CD4-positive, alpha-beta T cell treated with Interleukin-15 for 4 hours (primary cell): Measurements from ENCODE around the gene TULP3.
"Not testable (repeated sequence)": the region's sequence is repeated elsewhere in the genome, so short reads cannot be mapped to it uniquely, and the experiment has no call there.

Experiments used
- DNase-seq: peaks from one replicate; pipeline ENCODE4 v3.0.0-alpha.2; 2020; ENCODE audit warnings: low spot score

TULP3 gene

DNA sequence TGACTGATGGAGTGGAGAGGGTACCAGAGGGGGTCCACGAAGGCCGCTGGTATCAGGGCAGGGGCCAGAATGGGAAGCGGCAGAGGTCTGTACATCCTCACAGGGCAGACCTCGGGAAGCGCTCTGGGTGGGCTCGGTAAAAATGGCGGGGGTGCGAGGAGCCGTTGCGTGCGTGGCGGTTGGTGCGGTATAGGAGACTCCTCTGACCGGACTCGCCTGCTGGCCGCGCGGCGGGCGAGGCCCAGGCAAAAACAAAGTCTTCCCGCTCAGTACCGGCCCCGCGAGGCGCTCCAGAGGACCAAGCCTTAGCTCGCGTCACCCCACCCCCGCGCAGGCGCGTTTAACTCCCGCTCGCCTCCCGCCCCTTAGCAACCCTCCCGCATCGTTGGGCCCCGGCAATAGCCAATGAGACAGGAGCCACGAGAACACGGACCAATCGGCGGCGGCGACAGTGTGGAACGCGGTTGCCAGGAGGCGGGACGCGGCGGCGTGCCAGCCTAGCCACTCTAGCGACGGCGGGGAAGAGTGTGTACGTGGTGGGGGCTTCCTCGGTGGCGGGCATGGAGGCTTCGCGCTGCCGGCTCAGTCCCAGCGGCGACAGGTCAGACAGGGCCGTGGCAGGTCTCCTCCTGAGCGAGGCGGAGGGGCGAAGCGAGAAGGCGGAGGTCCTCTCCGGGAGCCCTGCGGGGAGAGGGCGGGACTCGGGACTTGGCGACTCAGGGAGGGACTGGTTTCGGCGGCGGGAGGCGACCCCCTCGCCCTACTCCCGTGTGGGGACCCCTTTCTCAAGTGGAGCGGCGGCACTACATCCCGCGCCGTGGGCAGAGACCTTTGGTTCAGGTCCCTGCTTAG, at the start of gene TULP3:
Gene TULP3 (plus strand): TSS at position 504 of the 852 bp plus-strand sequence. CDS start 57 bp downstream, at position 561.
- peak; percentile 99 for DNase-seq

GRCh38 chr12:2841056-2841650, 49.5 kb upstream of the TULP3 start:
- DNase-seq: no peak

- DNase-seq: no peak
Observed at GRCh38 chr12:2842948-2843347, 47.7 kb upstream of the TULP3 start.

DNA sequence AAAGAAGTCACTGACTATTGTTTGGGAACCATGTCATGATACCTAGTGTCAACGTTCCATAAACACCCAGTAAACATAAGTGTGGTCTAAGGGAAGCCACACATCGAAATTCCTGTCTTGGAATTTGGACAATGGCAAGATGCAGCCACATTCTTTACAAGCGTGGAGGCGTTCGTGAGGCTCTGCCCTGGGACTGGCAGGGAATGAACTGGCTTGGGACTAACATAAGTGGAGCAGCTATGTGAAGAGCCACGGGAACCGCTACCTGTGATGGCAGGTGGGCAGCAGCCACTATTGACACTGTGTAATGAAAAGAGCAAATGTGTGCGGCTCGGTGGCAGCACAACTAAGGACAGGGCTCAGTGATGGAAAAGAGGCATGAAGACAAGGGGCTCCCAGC, 45.9 kb upstream of the TULP3 start:
- no peak for DNase-seq

DNA sequence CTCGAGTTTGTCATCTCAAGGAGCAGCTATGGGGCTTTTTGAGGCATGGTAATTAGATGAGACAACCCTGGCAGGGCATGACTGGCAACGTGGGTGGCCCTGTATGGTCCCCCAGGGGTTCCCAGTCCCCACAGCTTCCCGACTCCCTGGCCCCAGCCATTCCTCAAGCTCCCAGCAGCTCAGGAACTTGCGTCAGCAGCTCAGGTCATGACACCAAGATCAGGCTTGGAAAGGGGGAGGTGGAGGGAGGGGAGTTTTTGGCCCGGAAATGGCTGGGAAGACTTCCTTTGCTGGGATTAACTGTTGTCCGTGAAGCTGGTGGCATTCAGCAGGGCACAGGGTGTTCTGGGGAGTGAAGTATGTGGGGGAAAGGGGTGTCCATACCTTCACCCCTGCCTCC, 45.4 kb upstream of the TULP3 start:
- DNase-seq: no peak

GRCh38 chr12:2851931-2852330, 38.8 kb upstream of the TULP3 start:
- DNase-seq: no peak

- peak; percentile 29 for DNase-seq
Observed at GRCh38 chr12:2853626-2854025, 37.1 kb upstream of the TULP3 start.

DNA sequence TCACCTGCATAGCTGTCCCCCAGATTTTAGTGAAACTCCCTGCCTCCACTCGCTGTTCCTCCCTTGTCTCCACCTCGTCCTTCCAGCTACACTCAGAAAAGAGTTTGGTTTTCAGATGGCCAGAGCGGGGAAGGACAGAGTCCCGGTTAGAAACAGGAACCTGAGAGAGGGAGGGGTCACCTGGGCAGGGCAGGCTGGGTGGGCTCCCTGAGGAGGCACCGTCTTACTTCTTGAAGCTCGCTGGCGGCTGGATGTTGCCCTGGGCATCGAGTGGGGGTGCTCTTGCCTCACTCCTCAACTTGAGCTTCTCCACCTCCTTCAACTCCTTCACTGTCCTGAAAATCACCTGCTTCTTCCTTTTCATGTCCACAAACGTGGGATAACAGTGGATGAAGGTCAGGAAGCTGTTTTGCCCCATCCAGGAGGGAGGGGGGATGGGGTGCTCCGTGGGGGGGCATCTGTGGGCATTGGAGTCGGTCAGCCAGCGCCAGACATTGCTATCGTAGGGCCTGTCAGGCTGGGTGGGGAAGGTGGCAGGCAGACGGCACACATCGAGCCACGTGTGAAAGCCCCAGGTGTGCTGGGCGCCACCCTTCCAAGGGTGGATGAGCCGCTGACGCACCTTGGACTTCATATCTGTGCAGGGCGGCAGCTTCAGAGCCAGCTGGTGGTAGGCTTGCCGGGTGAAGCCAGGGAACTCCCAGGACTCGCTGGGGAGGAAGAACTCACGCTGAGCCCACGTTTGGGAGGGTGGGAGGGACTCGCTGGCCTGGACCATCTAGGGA, 35.8 kb upstream of the TULP3 start:
- DNase-seq: no peak

- DNase-seq: no peak
Observed at GRCh38 chr12:2855546-2855945, 35.1 kb upstream of the TULP3 start.

GRCh38 chr12:2856051-2856450, 34.6 kb upstream of the TULP3 start:
- no peak for DNase-seq

DNA sequence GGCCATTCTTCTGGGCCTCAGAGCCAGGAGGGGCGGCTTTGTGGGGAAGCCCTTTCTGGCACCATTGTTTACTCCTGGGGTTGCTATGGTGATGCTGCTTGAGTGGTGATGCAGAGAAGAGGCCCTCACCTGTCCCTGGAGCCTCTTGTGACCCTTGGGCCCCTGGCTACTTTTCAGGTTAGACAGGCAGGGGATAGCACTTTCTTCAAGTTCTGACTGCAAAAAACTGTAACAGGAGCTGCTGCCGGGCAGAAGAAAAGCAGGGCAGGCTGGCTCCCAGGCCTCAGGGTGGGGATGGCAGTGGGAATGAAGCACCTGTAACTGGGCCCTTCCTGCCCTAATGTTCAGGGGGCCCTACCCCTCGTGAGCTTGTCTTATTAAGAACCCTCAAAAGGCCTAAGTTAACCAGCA, 33.7 kb upstream of the TULP3 start, which contains the start of gene TEX52:
Gene TEX52 (minus strand): TSS at position 19 of the 411 bp plus-strand sequence. CDS start 13 bp downstream, at position 6.
- no peak for DNase-seq

- no peak for DNase-seq
Observed at GRCh38 chr12:2857576-2857975, 33.1 kb upstream of the TULP3 start.

GRCh38 chr12:2858334-2858733, 32.4 kb upstream of the TULP3 start:
- no peak for DNase-seq

GRCh38 chr12:2858944-2859421, 31.7 kb upstream of the TULP3 start:
- no peak for DNase-seq

DNA sequence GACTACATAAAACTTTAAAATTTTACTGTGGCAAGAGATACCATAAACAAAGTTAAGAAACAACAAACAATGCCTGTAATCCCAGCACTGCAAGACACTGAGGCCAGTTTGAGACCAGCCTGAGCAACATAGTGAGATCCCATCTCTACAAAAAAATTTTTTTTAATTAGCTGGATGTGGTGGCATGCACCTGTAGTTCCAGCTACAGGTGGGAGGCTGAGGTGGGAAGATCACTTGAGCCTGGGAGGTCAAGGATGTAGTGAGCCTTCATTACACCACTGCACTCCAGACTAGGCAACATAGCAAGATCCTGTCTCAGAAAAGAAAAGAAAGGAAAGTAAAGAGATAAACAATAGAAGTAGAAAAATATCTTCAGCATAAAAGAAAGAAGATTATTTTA, 30.5 kb upstream of the TULP3 start:
- DNase-seq: no peak

GRCh38 chr12:2862876-2863275, 27.8 kb upstream of the TULP3 start:
- DNase-seq: no peak

- not testable (repeated sequence) for DNase-seq
Observed at GRCh38 chr12:2863402-2863801, 27.3 kb upstream of the TULP3 start.

GRCh38 chr12:2864198-2864597, 26.5 kb upstream of the TULP3 start:
- no peak for DNase-seq

- not testable (repeated sequence) for DNase-seq
Observed at GRCh38 chr12:2868986-2869632, 21.6 kb upstream of the TULP3 start.

- no peak for DNase-seq
Observed at GRCh38 chr12:2876431-2877046, 14.2 kb upstream of the TULP3 start.
